Vagina (tissue), 2 donors: ENCODE results near the gene SCUBE1.

Experiments used
- CTCF ChIP-seq, 3 experiments: fragments of 450-650 bp in 2 of 3; fragments of 200-600 bp in 1 of 3; sonication (generic) in 1 of 3; IDR thresholded peaks; one replicate each; pipeline ENCODE4 v1.5.1; 2017 to 2019; ENCODE audit warnings: antibody characterized with exemption in 3 of 3, mild to moderate bottlenecking in 2 of 3, moderate library complexity in 2 of 3
- POLR2A ChIP-seq, 2 donors: fragments of 450-650 bp; IDR thresholded peaks; one replicate each; pipeline ENCODE4 v1.6.1; 2017; ENCODE audit warnings: antibody characterized with exemption in 2 of 2, mild to moderate bottlenecking in 2 of 2, moderate library complexity in 2 of 2

DNA sequence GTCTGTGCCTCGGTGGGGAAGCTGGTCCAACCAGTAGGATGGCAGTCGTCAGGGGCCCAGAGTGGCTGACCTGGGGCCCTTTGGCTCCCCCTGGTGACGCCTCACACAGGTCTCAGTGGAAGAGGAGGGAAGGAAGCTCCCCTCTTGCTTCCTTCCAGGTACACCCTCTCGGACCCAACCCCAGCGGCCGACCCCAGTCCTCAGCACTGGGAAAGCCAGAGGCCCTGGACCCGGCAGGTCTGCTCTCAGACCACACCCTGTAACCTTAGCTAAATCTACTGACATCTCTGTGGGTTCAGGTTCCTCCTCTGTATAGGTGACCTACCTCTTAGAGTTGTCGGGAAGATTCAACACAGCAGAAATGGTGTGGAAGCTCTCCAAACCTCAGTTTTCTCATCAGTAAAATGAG lies 3.4 kb upstream of the SCUBE1 start:
- TF ChIP-seq POLR2A (IDR thresholded peaks at IDR 0.05) (no peak), CTCF (IDR thresholded peaks at IDR 0.05) (peak; percentile 34 to 66 (median 54))
